ENCODE measurements around the gene MINK1. TPM values are rescaled to one million over a fixed set of nuclear protein-coding genes. Genes with fewer than 3 reads are reported as not detected.
"Not testable (repeated sequence)": the region's sequence is repeated elsewhere in the genome, so short reads cannot be mapped to it uniquely, and the experiment has no call there.

MINK1 gene
- total RNA-seq, 1 experiment from 2014 or later = 19.4 TPM

DNA sequence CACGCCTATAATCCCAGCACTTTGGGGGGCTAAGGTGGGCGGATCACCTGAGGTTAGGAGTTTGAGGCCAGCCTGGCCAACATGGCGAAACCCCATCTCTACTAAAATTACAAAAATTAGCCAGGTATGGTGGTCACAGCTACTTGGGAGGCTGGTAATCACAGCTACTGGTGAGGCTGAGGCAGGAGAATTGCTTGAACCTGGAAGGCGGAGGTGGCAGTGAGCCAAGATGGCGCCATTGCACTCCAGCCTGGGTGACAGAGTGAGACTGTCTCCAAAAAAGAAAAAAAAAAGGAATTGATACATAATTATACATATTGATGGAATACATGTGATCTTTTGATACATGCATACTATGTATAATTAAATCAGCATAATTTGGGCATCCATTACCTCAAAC lies 34.4 kb downstream of the MINK1 start:
- not testable (repeated sequence) for DNase-seq (ENCODE audit: extremely low read depth, low read depth)

DNA sequence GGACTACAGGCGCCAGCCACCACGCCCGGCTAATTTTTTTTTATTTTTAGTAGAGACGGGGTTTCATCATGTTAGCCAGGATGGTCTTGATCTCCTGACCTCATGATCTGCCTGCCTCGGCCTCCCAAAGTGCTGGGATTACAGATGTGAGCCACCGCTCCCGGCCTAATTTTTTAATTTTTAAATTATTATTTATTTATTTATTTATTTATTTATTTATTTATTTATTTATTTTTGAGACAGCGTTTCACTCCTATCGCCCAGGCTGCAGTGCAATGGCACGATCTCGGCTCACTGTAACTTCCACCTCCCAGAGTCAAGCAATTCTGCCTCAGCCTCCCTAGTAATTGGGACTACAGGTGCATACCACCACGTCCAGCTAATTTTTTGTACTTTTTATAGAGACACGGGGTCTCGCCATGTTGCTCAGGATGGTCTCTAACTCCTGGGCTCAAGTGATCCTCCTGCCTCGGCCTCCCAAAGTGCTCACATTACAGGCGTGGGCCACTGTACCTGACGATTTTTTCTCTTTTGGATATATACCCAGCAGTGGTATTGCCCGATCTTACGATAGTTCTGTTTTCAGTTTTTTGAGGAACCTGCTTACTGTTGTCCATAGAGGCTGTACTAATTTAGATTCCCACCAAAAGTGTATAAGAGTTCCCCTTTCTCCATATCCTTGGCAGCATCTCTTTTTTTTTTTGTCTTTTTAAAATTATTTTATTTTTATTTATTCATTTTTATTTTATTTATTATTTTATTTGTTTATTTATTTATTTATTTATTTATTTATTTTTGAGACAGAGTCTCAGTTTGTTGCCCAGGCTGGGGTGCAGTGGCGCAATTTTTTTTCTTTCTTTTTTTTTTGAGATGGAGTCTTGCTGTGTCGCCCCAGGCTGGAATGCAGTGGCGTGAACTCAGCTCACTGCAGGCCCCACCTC lies 36.2 kb downstream of the MINK1 start:
- DNase-seq (ENCODE audit: extremely low read depth, low read depth) = not testable (repeated sequence)

DNA sequence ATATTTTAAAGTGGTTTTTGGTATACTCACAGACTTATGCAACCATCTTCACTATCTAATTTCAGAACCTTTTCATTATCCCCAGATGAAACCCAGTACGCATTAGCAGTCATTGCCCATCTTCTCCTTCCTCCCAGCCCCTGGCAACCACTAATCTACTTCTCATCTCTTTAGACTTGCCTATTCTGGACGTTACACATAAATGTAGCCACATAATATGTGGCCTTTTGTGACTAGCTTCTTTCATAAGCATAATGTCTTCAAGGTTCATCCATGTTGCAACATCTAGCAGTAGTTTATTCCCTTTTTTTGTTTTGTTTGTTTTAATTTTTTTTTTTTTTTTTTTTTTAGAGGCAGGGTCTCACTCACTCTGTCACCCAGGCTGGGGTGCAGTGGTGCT lies 37.7 kb downstream of the MINK1 start:
- DNase-seq (ENCODE audit: extremely low read depth, low read depth) = no peak

DNA sequence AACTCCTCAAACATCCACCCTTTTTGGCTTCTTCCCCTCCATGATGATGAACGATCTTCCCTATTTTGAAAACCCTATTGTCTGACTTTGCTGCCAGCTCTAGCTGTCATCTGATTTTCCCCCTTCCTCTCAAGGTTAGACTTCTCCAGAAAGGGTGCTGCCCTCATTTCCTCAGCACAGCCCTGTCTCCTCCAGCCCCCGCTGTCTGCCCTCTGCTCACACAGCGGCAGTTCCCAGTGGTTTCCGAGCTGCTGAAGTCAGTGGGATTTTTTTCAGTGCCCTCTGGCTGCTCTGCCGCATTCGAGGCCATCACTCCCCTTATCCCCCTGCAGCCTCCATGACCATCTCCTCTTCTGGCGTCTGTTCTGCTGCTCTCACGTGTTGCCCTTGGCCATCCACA lies 39.6 kb downstream of the MINK1 start:
- DNase-seq (ENCODE audit: extremely low read depth, low read depth) = no peak

DNA sequence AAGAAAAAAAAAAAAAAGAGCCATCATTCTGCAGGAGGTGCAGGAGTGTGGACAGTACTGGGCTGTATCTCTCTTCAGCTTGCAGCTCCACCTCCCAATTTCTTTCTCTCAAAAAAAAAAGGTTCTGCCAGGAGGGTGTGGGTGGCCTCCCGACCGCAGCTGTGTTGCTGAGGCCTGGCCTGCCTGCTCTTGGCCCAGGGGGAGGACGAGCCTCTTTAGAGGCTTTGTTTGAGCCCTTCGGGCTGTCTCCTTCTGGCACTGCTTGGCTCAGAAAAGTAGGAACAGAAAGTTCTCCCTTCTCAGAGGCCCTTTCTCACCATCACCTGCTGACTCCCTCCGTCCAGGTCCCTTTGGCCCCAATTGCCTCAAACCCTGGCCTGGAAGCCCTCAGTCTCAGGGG lies 43.9 kb downstream of the MINK1 start:
- DNase-seq (ENCODE audit: extremely low read depth, low read depth) = no peak

DNA sequence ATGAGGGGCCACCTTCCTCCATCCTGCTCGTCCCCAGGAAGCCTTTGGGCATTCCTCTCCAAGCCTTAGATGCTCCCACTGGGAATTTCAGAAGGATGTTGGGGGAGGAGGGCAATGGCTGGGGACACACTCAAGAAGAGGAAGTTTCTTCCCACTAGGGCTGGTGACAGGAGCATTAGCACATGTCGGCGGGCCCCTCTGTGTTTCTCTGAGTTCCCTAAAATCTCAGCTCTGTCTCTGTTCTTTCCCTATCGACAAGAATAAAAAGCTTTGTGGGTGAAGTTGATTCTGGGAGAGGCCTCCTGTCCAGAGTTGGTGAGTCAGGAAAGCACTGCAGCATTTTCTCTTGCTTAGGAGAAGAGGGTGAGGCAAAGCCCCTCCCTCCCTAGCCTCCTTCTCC lies 46.5 kb downstream of the MINK1 start:
- DNase-seq (ENCODE audit: extremely low read depth, low read depth) = no peak

DNA sequence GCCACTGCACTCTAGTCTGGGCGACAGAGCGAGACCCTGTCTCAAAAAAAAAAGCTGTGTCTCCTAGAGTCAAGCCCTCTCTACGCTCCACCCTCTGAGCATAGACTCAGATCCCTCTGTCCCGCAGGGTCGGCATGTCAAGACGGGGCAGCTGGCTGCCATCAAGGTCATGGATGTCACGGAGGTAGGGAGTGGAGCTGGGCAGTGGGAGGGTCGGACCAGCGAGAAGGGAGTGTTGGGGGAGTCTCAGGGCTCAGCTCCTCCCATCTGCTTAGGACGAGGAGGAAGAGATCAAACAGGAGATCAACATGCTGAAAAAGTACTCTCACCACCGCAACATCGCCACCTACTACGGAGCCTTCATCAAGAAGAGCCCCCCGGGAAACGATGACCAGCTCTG lies 47.7 kb downstream of the MINK1 start:
- DNase-seq (ENCODE audit: extremely low read depth, low read depth) = no peak

DNA sequence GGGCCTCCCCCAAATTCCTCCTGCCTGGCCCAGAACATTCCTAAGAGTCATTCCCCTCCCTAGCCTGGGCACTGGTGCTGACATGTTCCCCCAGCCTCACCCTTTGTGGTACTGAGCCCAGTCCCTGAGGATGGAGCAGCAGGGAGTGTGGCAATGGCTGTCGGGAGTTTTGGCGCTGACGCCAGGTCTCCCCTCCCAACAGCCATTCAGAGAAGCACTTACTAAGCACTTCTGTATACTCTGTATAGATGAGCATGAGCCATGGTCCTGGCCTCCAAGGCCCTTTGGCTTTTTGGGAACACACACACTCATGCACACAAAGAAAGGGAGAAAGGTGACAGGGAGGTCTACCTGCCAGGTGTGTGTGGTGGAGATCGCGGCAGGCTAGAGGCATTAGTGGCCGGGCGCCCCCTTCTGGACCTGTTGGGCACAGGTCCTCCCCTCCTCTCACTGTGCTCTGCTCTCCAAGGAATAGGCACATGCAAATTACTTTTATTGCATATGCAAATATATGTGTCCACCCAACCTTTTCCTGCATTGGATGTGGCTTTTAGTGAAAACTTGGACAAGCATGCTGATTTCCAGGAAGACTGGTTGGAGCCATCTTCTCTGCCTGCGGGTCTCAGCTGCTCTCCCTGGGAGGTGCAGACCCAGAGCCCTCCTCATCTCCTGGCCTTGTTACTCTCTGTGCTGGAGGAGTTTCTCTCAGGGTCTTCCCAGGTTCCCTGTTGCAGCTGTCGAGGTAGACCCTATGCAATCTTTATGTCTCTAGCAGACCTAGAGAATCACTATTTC lies 48.8 kb downstream of the MINK1 start:
- DNase-seq (ENCODE audit: extremely low read depth, low read depth) = peak; percentile 50

DNA sequence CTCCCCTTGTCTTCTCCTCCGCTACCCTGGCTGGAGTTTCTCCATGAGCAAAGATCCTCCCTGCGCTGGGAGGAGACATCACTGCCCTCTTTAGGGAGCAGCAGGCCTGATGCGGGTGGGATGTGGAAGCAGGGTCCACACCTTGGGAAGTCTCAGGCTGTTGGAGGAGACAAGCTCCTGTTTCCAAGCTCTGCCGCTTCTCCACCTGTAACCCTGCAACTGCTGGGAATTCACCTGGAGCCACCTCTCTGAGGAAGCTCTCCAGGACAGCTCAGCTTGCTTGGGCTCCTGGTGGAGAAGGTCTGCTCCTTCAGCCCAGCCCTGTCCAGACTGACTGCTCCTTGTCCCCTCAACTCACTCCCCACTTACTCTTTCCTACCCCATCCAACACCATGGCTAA lies 51.3 kb downstream of the MINK1 start:
- no peak for DNase-seq (ENCODE audit: extremely low read depth, low read depth)

DNA sequence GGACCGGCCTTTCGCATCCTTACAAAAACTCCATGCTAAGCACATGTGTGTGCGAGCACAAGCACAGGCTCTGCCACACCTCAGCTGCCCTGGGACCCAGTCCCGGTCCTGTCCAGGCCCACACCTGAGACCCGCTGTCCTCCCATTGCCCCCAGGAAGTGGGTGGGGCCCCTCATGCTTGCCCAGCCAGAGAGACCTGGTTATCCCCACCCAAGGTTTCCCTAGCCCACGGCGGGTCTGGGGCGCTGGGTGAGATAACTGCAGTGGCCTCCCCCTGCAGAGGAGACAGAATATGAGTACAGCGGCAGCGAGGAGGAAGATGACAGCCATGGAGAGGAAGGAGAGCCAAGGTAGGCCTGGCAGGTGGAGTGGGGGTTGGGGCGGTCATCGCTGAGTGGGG lies 53.7 kb downstream of the MINK1 start:
- no peak for DNase-seq (ENCODE audit: extremely low read depth, low read depth)

DNA sequence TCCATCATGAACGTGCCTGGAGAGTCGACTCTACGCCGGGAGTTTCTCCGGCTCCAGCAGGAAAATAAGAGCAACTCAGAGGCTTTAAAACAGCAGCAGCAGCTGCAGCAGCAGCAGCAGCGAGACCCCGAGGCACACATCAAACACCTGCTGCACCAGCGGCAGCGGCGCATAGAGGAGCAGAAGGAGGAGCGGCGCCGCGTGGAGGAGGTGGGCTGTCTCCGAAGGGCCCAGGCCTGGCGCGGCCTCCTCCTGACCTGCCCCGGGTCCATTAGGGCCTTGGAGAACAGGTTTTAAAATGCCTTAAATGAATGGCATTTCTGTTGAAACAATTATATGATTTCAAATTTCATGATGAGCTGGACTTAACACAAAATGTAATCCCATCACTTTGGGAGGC lies 54.4 kb downstream of the MINK1 start:
- DNase-seq (ENCODE audit: extremely low read depth, low read depth) = no peak

DNA sequence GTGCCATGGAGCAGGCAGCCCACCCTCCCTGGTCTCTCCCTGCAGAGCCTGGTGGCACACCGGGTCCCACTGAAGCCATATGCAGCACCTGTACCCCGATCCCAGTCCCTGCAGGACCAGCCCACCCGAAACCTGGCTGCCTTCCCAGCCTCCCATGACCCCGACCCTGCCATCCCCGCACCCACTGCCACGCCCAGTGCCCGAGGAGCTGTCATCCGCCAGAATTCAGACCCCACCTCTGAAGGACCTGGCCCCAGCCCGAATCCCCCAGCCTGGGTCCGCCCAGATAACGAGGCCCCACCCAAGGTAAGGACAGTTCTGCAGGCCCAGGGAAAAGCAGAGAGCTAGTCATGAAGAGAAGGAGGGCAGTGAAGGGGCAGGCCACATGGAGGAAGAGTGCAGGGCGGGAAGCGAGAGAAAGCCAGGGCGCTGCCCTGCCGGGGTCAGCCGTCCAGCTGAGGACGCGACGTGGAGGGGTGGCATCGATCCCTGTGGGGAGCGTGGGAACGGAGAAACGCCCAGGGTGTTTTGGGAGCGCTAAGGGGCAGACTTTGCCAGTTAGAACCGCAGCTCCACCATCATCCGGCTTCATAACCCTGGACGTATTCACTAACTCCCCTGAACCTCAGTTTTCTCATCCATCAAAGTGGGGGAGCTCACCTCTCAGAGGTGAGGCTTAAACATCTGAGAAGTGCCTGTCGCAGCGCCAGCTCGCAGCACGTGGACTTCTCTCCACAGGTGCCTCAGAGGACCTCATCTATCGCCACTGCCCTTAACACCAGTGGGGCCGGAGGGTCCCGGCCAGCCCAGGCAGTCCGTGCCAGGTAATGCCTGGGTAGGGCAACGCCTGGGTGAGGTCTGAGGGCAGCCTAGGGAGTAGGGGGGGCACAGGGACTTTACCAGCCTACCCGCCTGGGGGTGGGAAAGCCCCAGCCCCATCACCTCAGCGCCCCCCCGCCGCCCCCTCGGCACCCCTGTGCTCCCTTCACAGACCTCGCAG lies 58.6 kb downstream of the MINK1 start:
- no peak for DNase-seq (ENCODE audit: extremely low read depth, low read depth)

DNA sequence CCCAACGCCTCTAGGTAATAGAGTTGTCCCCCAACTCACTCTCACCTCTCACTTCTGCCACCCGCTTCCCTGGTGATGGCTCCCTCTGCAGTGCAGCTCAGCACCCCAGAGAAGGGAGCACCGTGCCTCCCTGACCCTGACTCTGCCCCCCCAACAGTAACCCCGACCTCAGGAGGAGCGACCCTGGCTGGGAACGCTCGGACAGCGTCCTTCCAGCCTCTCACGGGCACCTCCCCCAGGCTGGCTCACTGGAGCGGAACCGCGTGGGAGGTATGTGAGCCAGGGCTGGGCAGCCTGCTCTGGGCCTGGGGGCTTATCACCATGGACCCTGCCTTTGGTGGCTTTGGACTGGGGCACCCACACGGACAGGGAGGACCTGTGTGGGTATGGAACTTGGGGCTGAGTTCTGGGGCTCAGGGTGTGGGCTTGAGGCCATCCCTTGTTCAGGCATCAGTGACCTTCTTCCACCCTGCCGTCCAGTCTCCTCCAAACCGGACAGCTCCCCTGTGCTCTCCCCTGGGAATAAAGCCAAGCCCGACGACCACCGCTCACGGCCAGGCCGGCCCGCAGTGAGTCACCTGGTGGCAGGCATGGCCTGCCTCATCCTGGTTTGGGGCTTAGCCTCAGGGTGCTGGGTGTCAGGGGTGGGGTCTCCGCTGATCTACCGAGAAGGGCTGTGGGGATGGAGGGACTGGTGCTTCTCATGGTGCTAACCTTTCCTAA lies 59.5 kb downstream of the MINK1 start:
- no peak for DNase-seq (ENCODE audit: extremely low read depth, low read depth)

DNA sequence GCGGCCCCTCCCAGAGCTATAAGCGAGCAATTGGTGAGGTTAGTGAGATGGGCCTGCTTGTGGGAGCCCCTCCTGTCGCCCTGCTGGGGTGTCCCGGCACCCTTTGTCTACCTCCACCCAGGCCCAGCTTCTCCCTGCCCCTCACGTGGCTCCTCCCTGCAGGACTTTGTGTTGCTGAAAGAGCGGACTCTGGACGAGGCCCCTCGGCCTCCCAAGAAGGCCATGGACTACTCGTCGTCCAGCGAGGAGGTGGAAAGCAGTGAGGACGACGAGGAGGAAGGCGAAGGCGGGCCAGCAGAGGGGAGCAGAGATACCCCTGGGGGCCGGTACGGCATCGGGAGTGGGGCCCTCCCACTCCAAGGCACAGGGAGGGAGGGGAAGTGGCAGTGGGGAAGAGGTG lies 60.1 kb downstream of the MINK1 start:
- no peak for DNase-seq (ENCODE audit: extremely low read depth, low read depth)

DNA sequence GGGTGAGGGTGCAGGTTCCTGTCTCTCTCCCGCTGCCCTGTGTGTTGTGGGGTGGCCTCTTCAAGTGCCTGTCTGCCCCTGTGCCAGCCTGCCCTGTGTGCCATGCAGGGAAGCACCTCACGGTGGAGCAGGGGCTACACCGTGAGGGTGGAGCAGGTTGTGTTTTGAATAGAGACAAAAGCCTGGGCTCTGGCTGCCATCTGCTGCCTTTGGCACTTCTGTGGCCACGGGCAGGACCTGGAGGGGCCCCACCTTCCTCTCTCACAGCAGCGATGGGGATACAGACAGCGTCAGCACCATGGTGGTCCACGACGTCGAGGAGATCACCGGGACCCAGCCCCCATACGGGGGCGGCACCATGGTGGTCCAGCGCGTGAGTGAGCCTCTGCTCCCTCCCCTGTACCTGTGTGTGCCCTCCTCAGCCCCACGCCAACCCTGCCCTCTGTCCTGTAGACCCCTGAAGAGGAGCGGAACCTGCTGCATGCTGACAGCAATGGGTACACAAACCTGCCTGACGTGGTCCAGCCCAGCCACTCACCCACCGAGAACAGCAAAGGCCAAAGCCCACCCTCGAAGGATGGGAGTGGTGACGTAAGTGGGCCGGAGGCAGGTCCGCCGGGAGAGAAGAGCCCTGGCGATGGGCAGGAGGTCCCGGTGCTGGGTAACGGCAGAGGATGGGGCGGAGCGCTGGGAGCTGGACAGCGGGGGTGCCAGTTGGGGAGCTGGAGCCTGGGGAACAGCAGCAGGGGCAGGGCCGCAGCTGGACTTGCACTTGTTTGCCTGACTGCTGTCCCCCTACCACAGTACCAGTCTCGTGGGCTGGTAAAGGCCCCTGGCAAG lies 60.8 kb downstream of the MINK1 start:
- DNase-seq (ENCODE audit: extremely low read depth, low read depth) = no peak

DNA sequence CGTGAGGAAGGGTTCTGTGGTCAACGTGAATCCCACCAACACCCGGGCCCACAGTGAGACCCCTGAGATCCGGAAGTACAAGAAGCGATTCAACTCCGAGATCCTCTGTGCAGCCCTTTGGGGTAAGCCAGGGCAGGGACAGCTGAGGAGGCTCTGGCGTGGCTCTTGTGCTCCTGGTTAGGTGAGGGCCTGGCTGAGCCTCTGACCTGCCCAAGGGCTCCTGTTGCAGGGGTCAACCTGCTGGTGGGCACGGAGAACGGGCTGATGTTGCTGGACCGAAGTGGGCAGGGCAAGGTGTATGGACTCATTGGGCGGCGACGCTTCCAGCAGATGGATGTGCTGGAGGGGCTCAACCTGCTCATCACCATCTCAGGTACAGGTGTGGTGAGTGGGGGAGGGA lies 62.0 kb downstream of the MINK1 start:
- no peak for DNase-seq (ENCODE audit: extremely low read depth, low read depth)

DNA sequence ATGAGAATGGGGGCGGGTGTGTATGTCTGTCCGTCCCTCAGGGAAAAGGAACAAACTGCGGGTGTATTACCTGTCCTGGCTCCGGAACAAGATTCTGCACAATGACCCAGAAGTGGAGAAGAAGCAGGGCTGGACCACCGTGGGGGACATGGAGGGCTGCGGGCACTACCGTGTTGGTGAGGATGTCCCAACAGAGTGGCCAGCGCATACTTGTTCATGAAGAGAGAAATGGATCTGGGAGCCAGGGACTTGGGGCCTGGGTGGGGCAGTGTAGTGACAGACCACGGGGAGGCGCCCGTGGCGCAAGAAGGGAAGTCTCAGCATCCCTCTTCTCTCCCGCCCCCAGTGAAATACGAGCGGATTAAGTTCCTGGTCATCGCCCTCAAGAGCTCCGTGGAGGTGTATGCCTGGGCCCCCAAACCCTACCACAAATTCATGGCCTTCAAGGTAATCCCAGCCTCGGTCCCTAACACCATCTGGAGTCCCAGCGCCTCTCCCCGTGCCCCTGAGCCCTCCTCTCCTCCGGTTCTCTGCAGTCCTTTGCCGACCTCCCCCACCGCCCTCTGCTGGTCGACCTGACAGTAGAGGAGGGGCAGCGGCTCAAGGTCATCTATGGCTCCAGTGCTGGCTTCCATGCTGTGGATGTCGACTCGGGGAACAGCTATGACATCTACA lies 62.7 kb downstream of the MINK1 start:
- no peak for DNase-seq (ENCODE audit: extremely low read depth, low read depth)
